HCT116 (cell line): ENCODE results near the gene RANBP17. TPM values are rescaled to one million over a fixed set of nuclear protein-coding genes. Genes with fewer than 3 reads are reported as not detected.
A peak's percentile ranks its signal among the peaks of the same experiment; 100 is the strongest.

Source experiments
- ATAC-seq: fragments of 200-7000 bp; cut with Tn5 transposase; 2 replicates; pipeline ENCODE4 v1.9.1; 2020; ENCODE audit warnings: mild to moderate bottlenecking, moderate library complexity
- BruUV-seq: library from RNA; stranded (reverse); fragments of 400-500 nt; replicated peaks from 2 replicates; lab custom pipeline; 2021; lab: Mats Ljungman, UMichigan
- CTCF ChIA-PET: fragments of 300-600 bp; sonication (Branson Sonifier 250); formaldehyde crosslinking; loops from one replicate; lab custom pipeline; 2021; ENCODE audit warnings: antibody characterized with exemption; lab: Charles Lee
- POLR2A ChIA-PET: fragments of 300-600, 350-600 bp; sonication (Branson Sonifier 250); formaldehyde crosslinking; loops from one replicate; lab custom pipeline; 2021; ENCODE audit warnings: antibody characterized with exemption; lab: Charles Lee
- RAD21 ChIA-PET, 2 experiments: fragments of 300-600 bp; sonication (Branson Sonifier 250); formaldehyde crosslinking; loops; one replicate each; lab custom pipeline; 2023; ENCODE audit warnings: low total read pairs in 2 of 2; ENCODE audit not compliant: uncharacterized antibody in 2 of 2, unreplicated experiment in 2 of 2, low non-redundant PET in 1 of 2; lab: Charles Lee
- DNase-seq: peaks from one replicate; pipeline ENCODE4 v3.0.0-alpha.2; 2010; ENCODE audit warnings: low read depth, low spot score
- H2AFZ ChIP-seq: fragments of 200-600 bp; shearing (Covaris generic), sonication (generic); 2 replicates; pipeline ENCODE4 v1.6.1; 2017; ENCODE audit warnings: low read depth, mixed run types, mixed read lengths, antibody characterized with exemption, low read length; ENCODE audit not compliant: poor library complexity, severe bottlenecking
- H3K27ac ChIP-seq: 2 replicates; pipeline ENCODE4 v1.5.1; 2012; ENCODE audit warnings: low read depth, low read length
- H3K27me3 ChIP-seq: fragments of 200-600 bp; sonication (generic); 2 replicates; pipeline ENCODE4 v1.6.1; 2016; ENCODE audit warnings: mixed run types, low read length, mixed read lengths; ENCODE audit not compliant: insufficient read depth
- H3K36me3 ChIP-seq, 2 experiments: fragments of 200-500 bp in 1 of 2; fragments of 200-600 bp in 1 of 2; sonication (Bioruptor generic) in 1 of 2; sonication (generic) in 1 of 2; 2 replicates each; pipeline versions ENCODE4 v1.5.1 to v1.6.1; 2014 to 2016; ENCODE audit warnings: low read length in 2 of 2, inconsistent platforms in 1 of 2, mixed read lengths in 1 of 2, mixed run types in 1 of 2; ENCODE audit not compliant: insufficient read depth in 2 of 2, control insufficient read depth in 1 of 2
- H3K4me1 ChIP-seq, 2 experiments: fragments of 200-600 bp in 1 of 2; sonication (generic) in 1 of 2; 2 replicates each; pipeline versions ENCODE4 v1.5.1 to v1.6.1; 2012 to 2017; ENCODE audit warnings: low read length in 2 of 2, inconsistent platforms in 1 of 2, mild to moderate bottlenecking in 1 of 2, mixed read lengths in 1 of 2, mixed run types in 1 of 2, moderate library complexity in 1 of 2; ENCODE audit not compliant: insufficient read depth in 2 of 2, control insufficient read depth in 1 of 2
- H3K4me2 ChIP-seq: fragments of 200-600 bp; sonication (generic); 2 replicates; pipeline ENCODE4 v1.6.1; 2017; ENCODE audit warnings: mixed run types, low read length, mixed read lengths
- H3K4me3 ChIP-seq, 2 experiments: fragments of 200-600 bp in 1 of 2; sonication (generic) in 1 of 2; replicated peaks in 1 of 2; 2 replicates each; pipeline ENCODE4 v1.5.1; 2011 to 2016; ENCODE audit warnings: low read length in 2 of 2, control low read depth in 1 of 2, low read depth in 1 of 2, mild to moderate bottlenecking in 1 of 2, mixed read lengths in 1 of 2, mixed run types in 1 of 2
- H3K79me2 ChIP-seq: fragments of 200-600 bp; sonication (generic); 2 replicates; pipeline ENCODE4 v1.6.1; 2017; ENCODE audit warnings: mild to moderate bottlenecking, mixed run types, low read length, moderate library complexity, mixed read lengths; ENCODE audit not compliant: insufficient read depth
- H3K9ac ChIP-seq: fragments of 200-600 bp; sonication (generic); 2 replicates; pipeline ENCODE4 v1.6.1; 2016; ENCODE audit warnings: low read length, mixed read lengths
- H3K9me2 ChIP-seq: fragments of 200-600 bp; sonication (generic), shearing (Covaris generic); 2 replicates; pipeline ENCODE4 v1.6.1; 2017; ENCODE audit warnings: mixed run types, mild to moderate bottlenecking, moderate library complexity; ENCODE audit not compliant: insufficient read depth
- H3K9me3 ChIP-seq, 2 experiments: fragments of 200-500 bp in 1 of 2; fragments of 200-600 bp in 1 of 2; sonication (Bioruptor generic) in 1 of 2; sonication (generic) in 1 of 2; 2 replicates each; pipeline ENCODE4 v1.6.1; 2014 to 2017; ENCODE audit warnings: low read length in 2 of 2, mixed read lengths in 2 of 2, inconsistent platforms in 1 of 2, low read depth in 1 of 2, mild to moderate bottlenecking in 1 of 2, mixed run types in 1 of 2, moderate library complexity in 1 of 2; ENCODE audit not compliant: control insufficient read depth in 1 of 2, insufficient read depth in 1 of 2
- H4K20me1 ChIP-seq: fragments of 200-600 bp; sonication (generic), shearing (Covaris generic); 2 replicates; pipeline ENCODE4 v1.6.1; 2017; ENCODE audit warnings: mixed run types, mild to moderate bottlenecking, moderate library complexity; ENCODE audit not compliant: insufficient read depth
- CBX3 ChIP-seq: IDR thresholded peaks from 2 replicates; pipeline ENCODE4 v1.6.1; 2012; ENCODE audit warnings: low read depth
- CEBPB ChIP-seq: IDR thresholded peaks from 2 replicates; pipeline ENCODE4 v1.6.1; 2012; ENCODE audit warnings: low read depth
- ELF1 ChIP-seq: IDR thresholded peaks from 2 replicates; pipeline ENCODE4 v1.6.1; 2012; ENCODE audit warnings: low read depth, borderline replicate concordance
- EZH2 ChIP-seq: fragments of 200-600 bp; sonication (generic); IDR thresholded peaks from 2 replicates; pipeline ENCODE4 v1.6.1; 2017; ENCODE audit warnings: antibody characterized with exemption, mixed run types
- POLR2A ChIP-seq: IDR thresholded peaks from 2 replicates; pipeline ENCODE4 v1.7.0; 2011; ENCODE audit warnings: borderline replicate concordance; ENCODE audit not compliant: insufficient read depth, insufficient read length; ENCODE audit errors: extremely low read depth
- RAD21 ChIP-seq: IDR thresholded peaks from 2 replicates; pipeline ENCODE4 v1.6.1; 2012; ENCODE audit warnings: low read depth, mild to moderate bottlenecking
- SIN3A ChIP-seq: IDR thresholded peaks from 2 replicates; pipeline ENCODE4 v1.6.1; 2012; ENCODE audit warnings: low read depth
- SP1 ChIP-seq: IDR thresholded peaks from 2 replicates; pipeline ENCODE4 v1.6.1; 2012; ENCODE audit warnings: low read depth
- intact Hi-C: fragments of 100-400 bp; cut with micrococcal nuclease; formaldehyde crosslinking; loops from 2 replicates; pipeline ENCODE4 v1.10.0; 2022
- total RNA-seq: library from RNA; stranded (reverse); gene quantifications from one replicate; pipeline ENCODE4 v1.2.1, GENCODE V29; 2021; ENCODE audit not compliant: unreplicated experiment
- TF ChIP-seq, protein P1 (sequence below), 3 experiments: fragments of 200-600 bp in 1 of 3; sonication (generic) in 1 of 3; IDR thresholded peaks in 2 of 3; conservative IDR thresholded peaks in 1 of 3; 2 replicates each; pipeline ENCODE4 v1.5.1; 2012 to 2017; ENCODE audit warnings: low read depth in 2 of 3, low read length in 2 of 3, antibody characterized with exemption in 1 of 3, borderline replicate concordance in 1 of 3, control low read depth in 1 of 3, mild to moderate bottlenecking in 1 of 3, mixed read lengths in 1 of 3, mixed run types in 1 of 3, moderate library complexity in 1 of 3; ENCODE audit not compliant: insufficient read depth in 1 of 3
- TF ChIP-seq, protein P2 (sequence below): IDR thresholded peaks from 2 replicates; pipeline ENCODE4 v1.6.1; 2012

The RANBP17 gene
- total RNA-seq, 1 experiment from 2014 or later = 18.2 TPM

DNA sequence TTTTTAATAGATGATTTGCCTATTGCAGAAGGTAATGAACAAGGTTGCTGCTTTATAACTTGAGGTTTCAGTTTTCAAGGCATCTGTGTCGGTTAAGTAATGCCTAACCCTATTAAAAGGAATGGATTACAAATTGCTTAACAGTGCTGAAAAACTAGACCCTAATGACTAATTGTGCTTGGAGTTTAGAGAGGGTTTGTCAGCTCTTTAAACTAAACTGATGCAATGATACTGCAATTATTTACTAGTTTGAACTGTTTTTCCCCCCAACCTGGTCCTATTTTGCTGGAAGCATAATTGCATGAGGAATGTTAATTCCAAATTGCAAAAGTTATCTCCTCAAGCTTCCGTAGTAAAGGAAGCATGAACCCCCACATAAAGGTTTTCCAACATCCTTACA, 407.9 kb downstream of the RANBP17 start:
- ChIA-PET CTCF (interaction anchor here (1.0 kb wide), 1 partner anchor 40 kb away, joined by 3 read pairs; no protein-coding TSS in a partner anchor), RAD21 (no interaction called here), POLR2A (no interaction called here)
- Histone ChIP-seq H3K4me3 (no peak overlapping the region), H3K4me2 (no peak overlapping the region), H2AFZ (no peak overlapping the region), H3K27ac (no peak overlapping the region), H3K4me1 (no peaks in the 10 kb centered on the region), H3K9me3 (no peaks in the 10 kb centered on the region), H3K9ac (no peak overlapping the region), H3K79me2 (no peaks in the 10 kb centered on the region), H3K27me3 (no peaks in the 10 kb centered on the region), H3K9me2 (no peaks in the 10 kb centered on the region), H3K36me3 (no peaks in the 10 kb centered on the region), H4K20me1 (no peaks in the 10 kb centered on the region)
- TF ChIP-seq POLR2A (no peak), CEBPB (peak; percentile 74)
- no TSS peak for BruUV-seq
- DNase-seq (peak; percentile 6), ATAC-seq (no peak)
- intact Hi-C loops = no loop called here

DNA sequence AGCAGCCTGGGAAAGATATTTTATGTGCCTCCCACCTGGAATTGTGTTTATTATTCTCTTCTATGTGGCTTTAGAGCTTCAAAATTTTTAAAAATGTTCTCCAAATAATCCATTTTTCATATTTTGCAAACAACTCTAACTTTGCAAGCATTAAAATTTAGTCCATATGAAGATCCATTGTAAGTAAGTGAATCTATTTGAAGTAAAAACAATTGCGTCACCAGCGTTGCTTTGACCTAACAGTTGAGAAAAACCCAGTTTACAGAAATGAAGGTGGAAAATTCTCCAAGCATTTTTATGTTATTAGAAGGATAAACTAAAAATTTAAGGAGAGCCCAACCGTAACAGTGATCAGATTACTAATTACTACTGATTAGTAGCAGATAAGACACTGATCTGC, 408.3 kb downstream of the RANBP17 start:
- Histone ChIP-seq H3K4me3 (no peak overlapping the region), H3K4me2 (no peak overlapping the region), H2AFZ (no peak overlapping the region), H3K27ac (no peak overlapping the region), H3K9me3 (no peaks in the 10 kb centered on the region), H3K4me1 (no peaks in the 10 kb centered on the region), H3K9ac (no peak overlapping the region), H4K20me1 (no peaks in the 10 kb centered on the region), H3K27me3 (no peaks in the 10 kb centered on the region), H3K9me2 (no peaks in the 10 kb centered on the region), H3K36me3 (no peaks in the 10 kb centered on the region), H3K79me2 (no peaks in the 10 kb centered on the region)
- POLR2A ChIA-PET = no interaction called here
- ATAC-seq = no peak
- RAD21 ChIA-PET = no interaction called here
- CTCF ChIA-PET = interaction anchor here (1.0 kb wide), 1 partner anchor 40 kb away, joined by 3 read pairs; no protein-coding TSS in a partner anchor
- intact Hi-C loops = no loop called here
- TF ChIP-seq SP1 = no peak
- DNase-seq = no peak
- no TSS peak for BruUV-seq

DNA sequence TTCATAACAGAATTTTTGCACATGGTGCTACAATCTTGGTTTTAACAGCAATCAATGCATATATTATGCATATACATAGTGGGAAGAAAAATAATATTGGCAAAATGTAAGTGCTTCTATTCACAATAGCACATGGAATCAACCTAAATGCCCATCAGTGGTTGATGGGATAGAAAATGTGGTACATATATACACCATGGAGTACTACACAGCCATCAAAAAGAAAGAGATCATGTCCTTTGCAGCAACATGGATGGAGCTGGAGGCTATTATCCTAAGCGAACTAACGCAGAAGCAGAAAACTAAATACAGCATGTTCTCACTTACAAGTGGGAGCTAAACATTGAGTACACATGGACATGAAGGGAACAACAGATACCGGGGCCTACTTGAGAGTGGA, 410.0 kb downstream of the RANBP17 start:
- RAD21 ChIA-PET = no interaction called here
- BruUV-seq = no TSS peak
- H3K4me2 ChIP-seq = no peak overlapping the region
- no peaks in the 10 kb centered on the region for H3K79me2 ChIP-seq
- no peak overlapping the region for H3K9ac ChIP-seq
- no peak overlapping the region for H3K4me3 ChIP-seq
- no peaks in the 10 kb centered on the region for H4K20me1 ChIP-seq
- no peak for DNase-seq
- TF ChIP-seq SP1 (no peak), ELF1 (no peak), CEBPB (no peak), RAD21 (no peak), SIN3A (no peak), EZH2 (no peak), CBX3 (no peak)
- TF ChIP-seq, protein P1, sequence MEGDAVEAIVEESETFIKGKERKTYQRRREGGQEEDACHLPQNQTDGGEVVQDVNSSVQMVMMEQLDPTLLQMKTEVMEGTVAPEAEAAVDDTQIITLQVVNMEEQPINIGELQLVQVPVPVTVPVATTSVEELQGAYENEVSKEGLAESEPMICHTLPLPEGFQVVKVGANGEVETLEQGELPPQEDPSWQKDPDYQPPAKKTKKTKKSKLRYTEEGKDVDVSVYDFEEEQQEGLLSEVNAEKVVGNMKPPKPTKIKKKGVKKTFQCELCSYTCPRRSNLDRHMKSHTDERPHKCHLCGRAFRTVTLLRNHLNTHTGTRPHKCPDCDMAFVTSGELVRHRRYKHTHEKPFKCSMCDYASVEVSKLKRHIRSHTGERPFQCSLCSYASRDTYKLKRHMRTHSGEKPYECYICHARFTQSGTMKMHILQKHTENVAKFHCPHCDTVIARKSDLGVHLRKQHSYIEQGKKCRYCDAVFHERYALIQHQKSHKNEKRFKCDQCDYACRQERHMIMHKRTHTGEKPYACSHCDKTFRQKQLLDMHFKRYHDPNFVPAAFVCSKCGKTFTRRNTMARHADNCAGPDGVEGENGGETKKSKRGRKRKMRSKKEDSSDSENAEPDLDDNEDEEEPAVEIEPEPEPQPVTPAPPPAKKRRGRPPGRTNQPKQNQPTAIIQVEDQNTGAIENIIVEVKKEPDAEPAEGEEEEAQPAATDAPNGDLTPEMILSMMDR (IDR thresholded peaks at IDR 0.05 in 2 of 3, conservative IDR thresholded peaks at IDR 0.05 in 1 of 3; ENCODE audit: borderline replicate concordance in 1 of 3, insufficient read depth in 1 of 3, low read depth in 2 of 3, low read length in 2 of 3) = no peak
- TF ChIP-seq, protein P2, sequence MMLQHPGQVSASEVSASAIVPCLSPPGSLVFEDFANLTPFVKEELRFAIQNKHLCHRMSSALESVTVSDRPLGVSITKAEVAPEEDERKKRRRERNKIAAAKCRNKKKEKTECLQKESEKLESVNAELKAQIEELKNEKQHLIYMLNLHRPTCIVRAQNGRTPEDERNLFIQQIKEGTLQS = no peak
- TF ChIP-seq, all 23 proteins: peak for 0
- POLR2A ChIA-PET = no interaction called here
- no peak overlapping the region for H3K27ac ChIP-seq
- intact Hi-C loops = no loop called here
- CTCF ChIA-PET = interaction anchor here (1.2 to 2.4 kb wide), 3 partner anchors 38 to 70 kb away, joined by 3 to 22 read pairs (median 10); no protein-coding TSS in a partner anchor
- H3K36me3 ChIP-seq = no peaks in the 10 kb centered on the region
- ATAC-seq = no peak
- no peaks in the 10 kb centered on the region for H3K27me3 ChIP-seq
- no peak overlapping the region for H2AFZ ChIP-seq
- no peaks in the 10 kb centered on the region for H3K9me3 ChIP-seq
- no peaks in the 10 kb centered on the region for H3K9me2 ChIP-seq
- no peaks in the 10 kb centered on the region for H3K4me1 ChIP-seq
